Posterior vena cava (tissue), 2 donors: Measurements from ENCODE around the gene OPN3. TPM values are rescaled to one million over a fixed set of nuclear protein-coding genes. Genes with fewer than 3 reads are reported as not detected.

Experiments
- DNase-seq: peaks from one replicate; pipeline ENCODE4 v3.0.0-alpha.2; 2020; ENCODE audit warnings: low spot score
- intact Hi-C, 2 donors: fragments of 100-400 bp; cut with DNase I; formaldehyde crosslinking; loops; one replicate each; pipeline versions ENCODE4 v1.14.1 to v1.14.2; 2022 to 2023
- total RNA-seq, 2 donors: library from RNA; stranded (reverse); fragmentation: NEBNext Ultra II Directional; extraction: Animal tissue kit (Norgen Biotek cat#: 25700); gene quantifications; one replicate each; pipeline ENCODE4 v1.2.1, GENCODE V29; 2021
- donor health status: DM: yes; HTN: yes; CAD: no.
- donor health status: DM: yes; HTN: yes; CAD: no.

OPN3 gene
- total RNA-seq, 2 donors from 2014 or later = 4.0 to 4.1 TPM

- intact Hi-C loops = no loop called here
- DNase-seq = no peak
These were observed 10.2 kb downstream of the OPN3 start for GRCh38 chr1:241630005-241630404.

- intact Hi-C loops = no loop called here
- DNase-seq = no peak
These were observed 12.5 kb downstream of the OPN3 start for GRCh38 chr1:241627453-241628259.

GRCh38 chr1:241624935-241625334 lies 15.2 kb downstream of the OPN3 start:
- intact Hi-C loops = no loop called here
- no peak for DNase-seq

- intact Hi-C loops = no loop called here
- no peak for DNase-seq
These were observed 17.5 kb downstream of the OPN3 start for GRCh38 chr1:241622669-241623068.

- intact Hi-C loops = no loop called here
These were observed 22.7 kb downstream of the OPN3 start for GRCh38 chr1:241617426-241617825.

GRCh38 chr1:241615043-241615974 lies 24.9 kb downstream of the OPN3 start:
- intact Hi-C loops = no loop called here

More at GRCh38 chr1:241617426-241617825, 22.7 kb downstream of the OPN3 start:
- no peak for DNase-seq

GRCh38 chr1:241614572-241614971 lies 25.6 kb downstream of the OPN3 start:
- no peak for DNase-seq
- intact Hi-C loops = no loop called here

More at GRCh38 chr1:241615043-241615974, 24.9 kb downstream of the OPN3 start:
- DNase-seq = no peak

GRCh38 chr1:241614144-241614543 lies 26.0 kb downstream of the OPN3 start:
- no peak for DNase-seq
- intact Hi-C loops = no loop called here

GRCh38 chr1:241612533-241613477 lies 27.4 kb downstream of the OPN3 start:
- intact Hi-C loops = no loop called here
- DNase-seq = no peak

GRCh38 chr1:241611736-241612135 lies 28.4 kb downstream of the OPN3 start:
- DNase-seq = no peak
- intact Hi-C loops = no loop called here

GRCh38 chr1:241611063-241611462 lies 29.1 kb downstream of the OPN3 start:
- intact Hi-C loops = no loop called here
- no peak for DNase-seq

- no peak for DNase-seq
- intact Hi-C loops = no loop called here
These were observed 29.9 kb downstream of the OPN3 start for GRCh38 chr1:241610056-241610815.

- intact Hi-C loops = loop anchor here (10.0 kb wide), 2 partner anchors 246 to 406 kb away; no protein-coding TSS in a partner anchor
- DNase-seq = no peak
These were observed 31.7 kb downstream of the OPN3 start for GRCh38 chr1:241608379-241609033.

GRCh38 chr1:241607497-241607896 lies 32.7 kb downstream of the OPN3 start:
- no peak for DNase-seq
- intact Hi-C loops = loop anchor here (10.0 kb wide), 2 partner anchors 247 to 407 kb away; no protein-coding TSS in a partner anchor

GRCh38 chr1:241606544-241606943 lies 33.6 kb downstream of the OPN3 start:
- DNase-seq = no peak
- intact Hi-C loops = loop anchor here (10.0 kb wide), 2 partner anchors 248 to 408 kb away; no protein-coding TSS in a partner anchor

- intact Hi-C loops = loop anchor here (10.0 kb wide), 2 partner anchors 250 to 410 kb away; no protein-coding TSS in a partner anchor
These were observed 34.9 kb downstream of the OPN3 start for GRCh38 chr1:241605146-241605805.

GRCh38 chr1:241603731-241604245 lies 36.4 kb downstream of the OPN3 start:
- no peak for DNase-seq
- intact Hi-C loops = loop anchor here (10.0 kb wide), 2 partner anchors 251 to 411 kb away; no protein-coding TSS in a partner anchor

More at GRCh38 chr1:241605146-241605805, 34.9 kb downstream of the OPN3 start:
- DNase-seq = no peak
